ENCODE measurements around the gene ST3GAL3. TPM values are rescaled to one million over a fixed set of nuclear protein-coding genes. Genes with fewer than 3 reads are reported as not detected.

ST3GAL3 gene
- total and polyA plus RNA-seq, 2 of the 13 experiments (the other 11 are each of a cell fraction or from before 2014, with no cell fraction given) = 5.1 to 8.1 TPM

GRCh38 chr1:43934101-43934985 lies 227.0 kb downstream of the ST3GAL3 start (continued):
- TF ChIP-seq MTA1 (CRISPR knock-in tag; IDR thresholded peaks at IDR 0.05; ENCODE audit: borderline replicate concordance) = no peak
- TF ChIP-seq ZMYM2 (CRISPR knock-in tag; IDR thresholded peaks at IDR 0.05) = peak; percentile 64; the same call in 1 of the 2 replicates
- TF ChIP-seq ZNF569 (CRISPR knock-in tag; IDR thresholded peaks at IDR 0.05; ENCODE audit: borderline replicate concordance) = no peak
- TF ChIP-seq DR1 (CRISPR knock-in tag; IDR thresholded peaks at IDR 0.05) = no peak
- TF ChIP-seq DNMT1 (CRISPR knock-in tag; IDR thresholded peaks at IDR 0.05) = no peak
- 0 out of 2 replicates have a peak, but pooled peaks have one; percentile 15 for TF ChIP-seq MAX (IDR thresholded peaks at IDR 0.05)
- no peak for TF ChIP-seq ZFP1 (CRISPR knock-in tag; IDR thresholded peaks at IDR 0.05)
- TF ChIP-seq ZNF138 (CRISPR knock-in tag; IDR thresholded peaks at IDR 0.05; ENCODE audit: low read depth) = no peak
- TF ChIP-seq NR2F1 (CRISPR knock-in tag; IDR thresholded peaks at IDR 0.05) = no peak
- TF ChIP-seq ATF1 (CRISPR knock-in tag; IDR thresholded peaks at IDR 0.05) = no peak
- TF ChIP-seq ZNF318 (CRISPR knock-in tag; IDR thresholded peaks at IDR 0.05) = no peak
- TF ChIP-seq CTCF (CRISPR knock-in tag; IDR thresholded peaks at IDR 0.05) = peak; percentile 91
- TF ChIP-seq FUBP1 (CRISPR knock-in tag; IDR thresholded peaks at IDR 0.05; ENCODE audit: borderline replicate concordance) = no peak
- TF ChIP-seq ZNF891 (CRISPR knock-in tag; IDR thresholded peaks at IDR 0.05) = peak; percentile 3; the same call in 1 of the 2 replicates
- TF ChIP-seq ZNF546 (CRISPR knock-in tag; conservative IDR thresholded peaks at IDR 0.05) = no peak
- no peak for TF ChIP-seq ZNF746 (CRISPR knock-in tag; IDR thresholded peaks at IDR 0.05)
- TF ChIP-seq ZNF644 (CRISPR knock-in tag; IDR thresholded peaks at IDR 0.05; ENCODE audit: low read depth) = 0 out of 2 replicates have a peak, but pooled peaks have one; percentile 37

All from HepG2 (cell line).